ENCODE measurements around the gene INPP5F.
A peak's percentile ranks its signal among the peaks of the same experiment; 100 is the strongest.

Gene INPP5F

DNA sequence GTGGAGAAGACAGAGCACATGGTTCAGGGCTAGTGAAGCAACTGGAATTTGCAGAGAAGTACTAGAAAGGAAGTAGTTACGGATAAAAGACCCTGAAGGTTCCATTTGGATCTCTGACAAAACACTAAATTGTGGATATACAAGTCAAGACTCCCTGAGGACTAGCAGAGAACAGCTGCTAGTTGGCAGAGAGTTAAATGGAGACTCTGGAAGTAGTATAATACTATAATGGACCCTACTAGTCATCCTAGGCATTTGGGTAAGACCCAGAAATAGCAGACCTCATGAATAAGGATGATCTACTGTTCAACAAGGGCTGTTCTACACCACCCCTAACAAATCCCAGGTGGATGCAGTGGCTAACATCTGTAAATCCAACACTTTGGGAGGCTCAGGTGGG is 127.7 kb downstream of the INPP5F start:
- no peak overlapping the region for H3K4ac ChIP-seq (ENCODE audit: low read length)
- no peaks in the 10 kb centered on the region for H3K27me3 ChIP-seq (ENCODE audit: control insufficient read depth in 3 of 3, insufficient read depth in 3 of 3, low read depth in 1 of 3, low read length in 3 of 3)
- H3K36me3 ChIP-seq (replicated peaks in 1 of 2; ENCODE audit: control insufficient read depth in 2 of 2, insufficient read depth in 2 of 2, low read length in 2 of 2): peaks cover 26 to 97% of the 10 kb centered on the region in 2 donors
- H3K18ac ChIP-seq (ENCODE audit: low read length): no peak overlapping the region
- H3K9ac ChIP-seq (ENCODE audit: low read depth, low read length, poor library complexity): no peak overlapping the region
- no peak overlapping the region for H2BK12ac ChIP-seq (ENCODE audit: low read length)
- H3K14ac ChIP-seq (ENCODE audit: low read length): no peak overlapping the region
- no peak overlapping the region for H2BK15ac ChIP-seq (ENCODE audit: low read length)
- no peak overlapping the region for H2BK120ac ChIP-seq (ENCODE audit: low read depth, low read length)
- H3K23ac ChIP-seq (ENCODE audit: low read depth, low read length, poor library complexity): no peak overlapping the region
- H3K9me3 ChIP-seq (replicated peaks in 1 of 2; ENCODE audit: control insufficient read depth in 2 of 2, insufficient read depth in 1 of 2, low read depth in 1 of 2, low read length in 2 of 2): no peaks in the 10 kb centered on the region
- no CpG with 5 or more reads among the region's 1 CpG for WGBS, 2 donors (ENCODE audit: extremely low coverage in 2 of 2, insufficient read length in 2 of 2, insufficient replicate concordance in 1 of 2)
- H2AK5ac ChIP-seq (ENCODE audit: low read depth, low read length): no peak overlapping the region
- peaks cover 2% of the 10 kb centered on the region for H3K79me1 ChIP-seq (ENCODE audit: low read depth, low read length)
- H3K27ac ChIP-seq (replicated peaks; ENCODE audit: low read length): no peak overlapping the region
- H4K91ac ChIP-seq (ENCODE audit: low read depth, low read length, poor library complexity): no peak overlapping the region
- DNase-seq (ENCODE audit: low spot score): no peak
- no peak overlapping the region for H4K8ac ChIP-seq (ENCODE audit: low read depth, low read length)
- H3K4me3 ChIP-seq (ENCODE audit: low read length in 2 of 2): no peak overlapping the region
- H2AFZ ChIP-seq (ENCODE audit: low read length): no peak overlapping the region
- no peaks in the 10 kb centered on the region for H3K4me1 ChIP-seq (ENCODE audit: control insufficient read depth in 2 of 2, insufficient read depth in 1 of 2, low read depth in 1 of 2, low read length in 2 of 2)
- H2BK5ac ChIP-seq (ENCODE audit: low read length): no peak overlapping the region
- no peak overlapping the region for H3K4me2 ChIP-seq (ENCODE audit: insufficient read depth, low read length, poor library complexity, severe bottlenecking)

DNA sequence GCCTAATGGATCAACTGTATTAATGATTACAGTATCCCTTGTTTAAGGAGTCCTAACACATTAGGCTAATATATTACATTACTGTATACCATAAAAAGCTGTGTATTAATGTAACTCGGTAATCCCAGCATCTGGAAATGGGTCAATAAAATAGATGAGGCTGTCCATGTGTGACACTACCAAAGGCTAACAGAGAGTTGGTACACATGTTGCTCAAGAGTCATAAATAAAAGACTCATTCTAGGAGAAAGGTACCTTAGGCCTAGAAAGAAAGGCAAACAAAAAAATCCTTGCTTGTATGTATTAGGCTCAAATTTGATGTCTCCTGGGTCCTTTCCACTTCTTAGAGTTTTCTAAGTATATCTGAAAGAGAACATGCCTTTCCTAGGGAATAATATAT is 132.2 kb downstream of the INPP5F start:
- Histone ChIP-seq H2BK12ac (ENCODE audit: low read length) (no peak overlapping the region), H3K27ac (replicated peaks; ENCODE audit: low read length) (no peak overlapping the region), H3K23ac (ENCODE audit: low read depth, low read length, poor library complexity) (no peak overlapping the region), H3K4ac (ENCODE audit: low read length) (no peak overlapping the region), H4K8ac (ENCODE audit: low read depth, low read length) (no peak overlapping the region), H3K14ac (ENCODE audit: low read length) (no peak overlapping the region), H3K36me3 (replicated peaks in 1 of 2; ENCODE audit: control insufficient read depth in 2 of 2, insufficient read depth in 2 of 2, low read length in 2 of 2) (peaks cover 8 to 73% of the 10 kb centered on the region in 2 donors), H2AK5ac (ENCODE audit: low read depth, low read length) (no peak overlapping the region), H4K91ac (ENCODE audit: low read depth, low read length, poor library complexity) (no peak overlapping the region), H2BK120ac (ENCODE audit: low read depth, low read length) (no peak overlapping the region), H3K4me2 (ENCODE audit: insufficient read depth, low read length, poor library complexity, severe bottlenecking) (no peak overlapping the region), H3K4me1 (ENCODE audit: control insufficient read depth in 2 of 2, insufficient read depth in 1 of 2, low read depth in 1 of 2, low read length in 2 of 2) (no peaks in the 10 kb centered on the region), H3K9me3 (replicated peaks in 1 of 2; ENCODE audit: control insufficient read depth in 2 of 2, insufficient read depth in 1 of 2, low read depth in 1 of 2, low read length in 2 of 2) (no peaks in the 10 kb centered on the region), H3K18ac (ENCODE audit: low read length) (no peak overlapping the region), H3K4me3 (ENCODE audit: low read length in 2 of 2) (no peak overlapping the region), H3K27me3 (ENCODE audit: control insufficient read depth in 3 of 3, insufficient read depth in 3 of 3, low read depth in 1 of 3, low read length in 3 of 3) (no peaks in the 10 kb centered on the region), H3K79me1 (ENCODE audit: low read depth, low read length) (peaks cover 5% of the 10 kb centered on the region), H2BK5ac (ENCODE audit: low read length) (no peak overlapping the region), H2AFZ (ENCODE audit: low read length) (no peak overlapping the region), H2BK15ac (ENCODE audit: low read length) (no peak overlapping the region), H3K9ac (ENCODE audit: low read depth, low read length, poor library complexity) (no peak overlapping the region)
- no CpG with 5 or more reads among the region's 1 CpG for WGBS, 2 donors (ENCODE audit: extremely low coverage in 2 of 2, insufficient read length in 2 of 2, insufficient replicate concordance in 1 of 2)
- DNase-seq (ENCODE audit: low spot score): no peak

- Histone ChIP-seq H3K9ac (ENCODE audit: low read depth, low read length, poor library complexity) (no peak overlapping the region), H2AK5ac (ENCODE audit: low read depth, low read length) (no peak overlapping the region), H4K91ac (ENCODE audit: low read depth, low read length, poor library complexity) (no peak overlapping the region), H3K9me3 (replicated peaks in 1 of 2; ENCODE audit: control insufficient read depth in 2 of 2, insufficient read depth in 1 of 2, low read depth in 1 of 2, low read length in 2 of 2) (peaks cover 2 to 10% of the 10 kb centered on the region in 2 donors), H2AFZ (ENCODE audit: low read length) (no peak overlapping the region), H3K23ac (ENCODE audit: low read depth, low read length, poor library complexity) (no peak overlapping the region), H2BK5ac (ENCODE audit: low read length) (no peak overlapping the region), H2BK120ac (ENCODE audit: low read depth, low read length) (no peak overlapping the region), H3K79me1 (ENCODE audit: low read depth, low read length) (peaks cover 3% of the 10 kb centered on the region), H3K4ac (ENCODE audit: low read length) (no peak overlapping the region), H3K18ac (ENCODE audit: low read length) (no peak overlapping the region), H3K4me3 (ENCODE audit: low read length in 2 of 2) (no peak overlapping the region), H3K14ac (ENCODE audit: low read length) (no peak overlapping the region), H3K4me2 (ENCODE audit: insufficient read depth, low read length, poor library complexity, severe bottlenecking) (no peak overlapping the region), H2BK12ac (ENCODE audit: low read length) (no peak overlapping the region), H4K8ac (ENCODE audit: low read depth, low read length) (no peak overlapping the region), H3K4me1 (ENCODE audit: control insufficient read depth in 2 of 2, insufficient read depth in 1 of 2, low read depth in 1 of 2, low read length in 2 of 2) (no peaks in the 10 kb centered on the region), H2BK15ac (ENCODE audit: low read length) (no peak overlapping the region), H3K27ac (replicated peaks; ENCODE audit: low read length) (no peak overlapping the region), H3K36me3 (replicated peaks in 1 of 2; ENCODE audit: control insufficient read depth in 2 of 2, insufficient read depth in 2 of 2, low read length in 2 of 2) (peaks cover 0 to 66% of the 10 kb centered on the region in 2 donors), H3K27me3 (ENCODE audit: control insufficient read depth in 3 of 3, insufficient read depth in 3 of 3, low read depth in 1 of 3, low read length in 3 of 3) (no peaks in the 10 kb centered on the region)
- peak; percentile 24 for DNase-seq (ENCODE audit: low spot score)
- whole genome bisulfite sequencing, 2 donors (ENCODE audit: extremely low coverage in 2 of 2, insufficient read length in 2 of 2, insufficient replicate concordance in 1 of 2): no CpG with 5 or more reads among the region's 1 CpG
Measured at GRCh38 chr10:119859420-119860258, 133.8 kb downstream of the INPP5F start.

DNA sequence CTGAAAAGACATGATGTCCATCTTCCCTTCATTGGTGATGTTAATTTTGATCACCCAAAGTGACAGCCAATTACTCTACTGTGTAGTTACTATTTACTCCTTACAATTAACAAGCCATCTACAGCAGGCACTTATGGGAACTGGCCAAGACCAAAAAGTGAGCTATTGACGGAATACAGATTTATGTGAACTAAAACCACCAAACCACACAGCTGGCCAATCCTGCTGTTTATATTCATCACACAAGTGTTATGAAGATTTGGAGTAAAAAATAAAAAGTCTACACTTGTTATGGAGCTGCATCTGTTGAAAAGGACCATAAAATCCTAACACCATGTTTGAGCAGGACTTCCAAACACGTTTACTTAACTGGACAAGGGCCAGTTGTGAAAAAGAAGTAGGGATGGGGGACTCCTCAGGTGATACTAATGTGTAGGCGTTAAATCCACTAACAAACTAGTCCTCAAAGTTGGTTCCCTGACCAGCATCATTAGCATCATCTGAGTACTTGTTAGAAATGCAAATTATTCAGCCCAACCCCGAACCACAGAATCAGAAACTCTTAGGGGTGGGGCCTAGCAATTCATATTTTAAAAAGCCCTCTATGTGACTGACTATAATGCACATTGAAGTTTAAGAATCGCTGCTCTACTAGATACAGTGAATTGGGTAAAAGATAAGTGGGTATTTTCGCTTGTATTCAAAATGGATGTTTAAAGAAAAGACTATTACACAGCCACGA is 135.2 kb downstream of the INPP5F start:
- Histone ChIP-seq H4K8ac (ENCODE audit: low read depth, low read length) (no peak overlapping the region), H3K36me3 (replicated peaks in 1 of 2; ENCODE audit: control insufficient read depth in 2 of 2, insufficient read depth in 2 of 2, low read length in 2 of 2) (peaks cover 2 to 66% of the 10 kb centered on the region in 2 donors), H3K4me3 (ENCODE audit: low read length in 2 of 2) (no peak overlapping the region), H3K9ac (ENCODE audit: low read depth, low read length, poor library complexity) (no peak overlapping the region), H4K91ac (ENCODE audit: low read depth, low read length, poor library complexity) (no peak overlapping the region), H2AK5ac (ENCODE audit: low read depth, low read length) (no peak overlapping the region), H3K14ac (ENCODE audit: low read length) (no peak overlapping the region), H2AFZ (ENCODE audit: low read length) (no peak overlapping the region), H3K4ac (ENCODE audit: low read length) (no peak overlapping the region), H3K9me3 (replicated peaks in 1 of 2; ENCODE audit: control insufficient read depth in 2 of 2, insufficient read depth in 1 of 2, low read depth in 1 of 2, low read length in 2 of 2) (peaks cover 2 to 24% of the 10 kb centered on the region in 2 donors), H2BK5ac (ENCODE audit: low read length) (no peak overlapping the region), H2BK120ac (ENCODE audit: low read depth, low read length) (no peak overlapping the region), H3K27ac (replicated peaks; ENCODE audit: low read length) (no peak overlapping the region), H2BK15ac (ENCODE audit: low read length) (no peak overlapping the region), H3K79me1 (ENCODE audit: low read depth, low read length) (peaks cover 3% of the 10 kb centered on the region), H2BK12ac (ENCODE audit: low read length) (no peak overlapping the region), H3K18ac (ENCODE audit: low read length) (no peak overlapping the region), H3K4me1 (ENCODE audit: control insufficient read depth in 2 of 2, insufficient read depth in 1 of 2, low read depth in 1 of 2, low read length in 2 of 2) (no peaks in the 10 kb centered on the region), H3K4me2 (ENCODE audit: insufficient read depth, low read length, poor library complexity, severe bottlenecking) (no peak overlapping the region), H3K27me3 (ENCODE audit: control insufficient read depth in 3 of 3, insufficient read depth in 3 of 3, low read depth in 1 of 3, low read length in 3 of 3) (no peaks in the 10 kb centered on the region), H3K23ac (ENCODE audit: low read depth, low read length, poor library complexity) (no peak overlapping the region)
- no CpG with 5 or more reads among the region's 7 CpGs for WGBS, 2 donors (ENCODE audit: extremely low coverage in 2 of 2, insufficient read length in 2 of 2, insufficient replicate concordance in 1 of 2)
- DNase-seq (ENCODE audit: low spot score): no peak
